Neural cell (in vitro differentiated cells): ENCODE data around the gene OR4F15. TPM values are rescaled to one million over a fixed set of nuclear protein-coding genes. Genes with fewer than 3 reads are reported as not detected.

Experiments
- H2AFZ ChIP-seq: fragments of 200-600, 300-800 bp; sonication (generic), shearing (Covaris generic); 2 replicates; pipeline ENCODE4 v1.6.0; 2014; ENCODE audit warnings: low read depth, mild to moderate bottlenecking, antibody characterized with exemption, low read length, moderate library complexity
- H3F3A ChIP-seq: fragments of 200-600 bp; shearing (Covaris generic); 2 replicates; pipeline ENCODE4 v1.6.1; 2016; ENCODE audit warnings: mild to moderate bottlenecking, moderate library complexity, mixed read lengths, antibody characterized with exemption, low read length; ENCODE audit not compliant: insufficient read depth, poor library complexity, severe bottlenecking
- H3K27ac ChIP-seq: fragments of 200-600, 300-800 bp; sonication (generic), shearing (Covaris generic); 2 replicates; pipeline ENCODE4 v1.5.1; 2014; ENCODE audit warnings: mild to moderate bottlenecking, low read length, moderate library complexity
- H3K27me3 ChIP-seq: fragments of 300-800, 200-600 bp; sonication (generic), shearing (Covaris generic); 2 replicates; pipeline ENCODE4 v1.6.0; 2014; ENCODE audit warnings: mild to moderate bottlenecking, low read depth, low read length, moderate library complexity; ENCODE audit not compliant: insufficient read depth
- H3K36me3 ChIP-seq: fragments of 300-800, 200-600 bp; sonication (generic), shearing (Covaris generic); 2 replicates; pipeline ENCODE4 v1.5.1; 2014; ENCODE audit warnings: mild to moderate bottlenecking, antibody characterized with exemption, low read length, moderate library complexity; ENCODE audit not compliant: insufficient read depth
- H3K4me2 ChIP-seq: fragments of 300-800, 200-600 bp; sonication (generic), shearing (Covaris generic); 2 replicates; pipeline ENCODE4 v1.6.0; 2014; ENCODE audit warnings: mild to moderate bottlenecking, low read length
- H3K4me3 ChIP-seq: fragments of 300-800, 200-600 bp; sonication (generic), shearing (Covaris generic); 2 replicates; pipeline ENCODE4 v1.5.1; 2014; ENCODE audit warnings: mild to moderate bottlenecking, low read length, moderate library complexity
- H3K79me2 ChIP-seq: fragments of 200-600 bp; shearing (Covaris generic); replicated peaks from 2 replicates; pipeline ENCODE4 v1.6.0; 2014; ENCODE audit warnings: mild to moderate bottlenecking, low read length, moderate library complexity; ENCODE audit not compliant: insufficient read depth
- H3K9ac ChIP-seq: fragments of 300-800, 200-600 bp; sonication (generic), shearing (Covaris generic); 2 replicates; pipeline ENCODE4 v1.6.1; 2016; ENCODE audit warnings: mild to moderate bottlenecking, low read length, mixed read lengths
- H3K9me2 ChIP-seq: fragments of 200-600 bp; shearing (Covaris generic); 2 replicates; pipeline ENCODE4 v1.6.1; 2016; ENCODE audit warnings: mild to moderate bottlenecking, low read length, mixed read lengths; ENCODE audit not compliant: insufficient read depth
- H3K9me3 ChIP-seq: fragments of 200-600, 300-800 bp; sonication (generic), shearing (Covaris generic); 2 replicates; pipeline ENCODE4 v1.6.1; 2016; ENCODE audit warnings: mild to moderate bottlenecking, mixed run types, low read length, moderate library complexity, mixed read lengths
- H4K20me1 ChIP-seq: fragments of 200-600 bp; shearing (Covaris generic); 2 replicates; pipeline ENCODE4 v1.6.1; 2016; ENCODE audit warnings: mild to moderate bottlenecking, mixed run types; ENCODE audit not compliant: insufficient read depth
- EP300 ChIP-seq: fragments of 450-650 bp; conservative IDR thresholded peaks from 2 replicates; pipeline ENCODE4 v1.6.1; 2014; ENCODE audit warnings: antibody characterized with exemption, mild to moderate bottlenecking, moderate library complexity; ENCODE audit not compliant: poor library complexity, severe bottlenecking
- EZH2 ChIP-seq: fragments of 200-600, 300-800 bp; shearing (Covaris generic), sonication (generic); IDR thresholded peaks from 2 replicates; pipeline ENCODE4 v1.6.1; 2014; ENCODE audit warnings: antibody characterized with exemption, low read length, borderline replicate concordance, mild to moderate bottlenecking; ENCODE audit not compliant: insufficient read depth, poor library complexity, severe bottlenecking
- MXI1 ChIP-seq: fragments of 450-650 bp; conservative IDR thresholded peaks from 2 replicates; pipeline ENCODE4 v1.6.1; 2014; ENCODE audit warnings: antibody characterized with exemption, mild to moderate bottlenecking; ENCODE audit not compliant: poor library complexity, severe bottlenecking
- POLR2AphosphoS5 ChIP-seq: IDR thresholded peaks from 2 replicates; pipeline ENCODE4 v1.6.1; 2012
- RAD21 ChIP-seq: fragments of 450-650 bp; conservative IDR thresholded peaks from 2 replicates; pipeline ENCODE4 v1.6.1; 2014; ENCODE audit warnings: antibody characterized with exemption, mild to moderate bottlenecking, moderate library complexity
- SMC3 ChIP-seq: fragments of 450-650 bp; conservative IDR thresholded peaks from 2 replicates; pipeline ENCODE4 v1.6.1; 2014; ENCODE audit warnings: antibody characterized with exemption, mild to moderate bottlenecking, moderate library complexity; ENCODE audit not compliant: poor library complexity
- TAF1 ChIP-seq: IDR thresholded peaks from 2 replicates; pipeline ENCODE4 v1.6.1; 2012; ENCODE audit warnings: low read depth
- polyA plus RNA-seq: library from polyadenylated mRNA; depleted of rRNA; stranded (reverse); fragments of >200 nt; gene quantifications from 2 replicates; pipeline ENCODE4 v1.2.3, GENCODE V29; 2014
- TF ChIP-seq, protein P1 (sequence below): IDR thresholded peaks from 2 replicates; pipeline ENCODE4 v1.6.1; 2012; ENCODE audit warnings: borderline replicate concordance
- TF ChIP-seq, protein P2 (sequence below): fragments of 450-650 bp; IDR thresholded peaks from 2 replicates; pipeline ENCODE4 v1.5.1; 2014; ENCODE audit warnings: antibody characterized with exemption, mild to moderate bottlenecking, moderate library complexity; ENCODE audit not compliant: poor library complexity, severe bottlenecking

OR4F15 gene
- polyA plus RNA-seq, 1 donor from 2014 or later = not detected

DNA sequence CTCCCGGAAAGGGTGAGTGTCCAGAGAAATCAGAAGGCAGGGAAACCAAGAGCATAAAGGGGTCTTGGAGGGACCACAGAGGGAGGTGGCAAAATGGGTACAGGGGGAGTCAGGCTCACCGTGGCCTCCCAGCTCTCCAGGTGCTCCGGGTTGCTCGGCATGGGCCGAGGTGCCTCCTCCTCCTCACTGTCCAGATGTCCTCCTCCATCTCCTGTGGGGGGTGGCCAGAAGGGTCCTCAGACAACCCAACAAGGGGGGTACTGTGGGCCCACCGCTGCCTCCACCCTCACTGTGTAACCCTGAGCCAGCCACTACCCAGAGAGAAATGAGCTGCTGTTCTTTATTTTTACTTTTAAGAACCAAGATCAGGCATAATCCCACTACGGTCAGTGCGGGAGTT lies 39.1 kb upstream of the OR4F15 start:
- no peaks in the 10 kb centered on the region for H3F3A ChIP-seq
- no peak overlapping the region for H3K4me2 ChIP-seq
- H3K27ac ChIP-seq = no peak overlapping the region
- TF ChIP-seq POLR2AphosphoS5 = no peak
- no peak for TF ChIP-seq RAD21
- no peak for TF ChIP-seq MXI1
- TF ChIP-seq, protein P1, sequence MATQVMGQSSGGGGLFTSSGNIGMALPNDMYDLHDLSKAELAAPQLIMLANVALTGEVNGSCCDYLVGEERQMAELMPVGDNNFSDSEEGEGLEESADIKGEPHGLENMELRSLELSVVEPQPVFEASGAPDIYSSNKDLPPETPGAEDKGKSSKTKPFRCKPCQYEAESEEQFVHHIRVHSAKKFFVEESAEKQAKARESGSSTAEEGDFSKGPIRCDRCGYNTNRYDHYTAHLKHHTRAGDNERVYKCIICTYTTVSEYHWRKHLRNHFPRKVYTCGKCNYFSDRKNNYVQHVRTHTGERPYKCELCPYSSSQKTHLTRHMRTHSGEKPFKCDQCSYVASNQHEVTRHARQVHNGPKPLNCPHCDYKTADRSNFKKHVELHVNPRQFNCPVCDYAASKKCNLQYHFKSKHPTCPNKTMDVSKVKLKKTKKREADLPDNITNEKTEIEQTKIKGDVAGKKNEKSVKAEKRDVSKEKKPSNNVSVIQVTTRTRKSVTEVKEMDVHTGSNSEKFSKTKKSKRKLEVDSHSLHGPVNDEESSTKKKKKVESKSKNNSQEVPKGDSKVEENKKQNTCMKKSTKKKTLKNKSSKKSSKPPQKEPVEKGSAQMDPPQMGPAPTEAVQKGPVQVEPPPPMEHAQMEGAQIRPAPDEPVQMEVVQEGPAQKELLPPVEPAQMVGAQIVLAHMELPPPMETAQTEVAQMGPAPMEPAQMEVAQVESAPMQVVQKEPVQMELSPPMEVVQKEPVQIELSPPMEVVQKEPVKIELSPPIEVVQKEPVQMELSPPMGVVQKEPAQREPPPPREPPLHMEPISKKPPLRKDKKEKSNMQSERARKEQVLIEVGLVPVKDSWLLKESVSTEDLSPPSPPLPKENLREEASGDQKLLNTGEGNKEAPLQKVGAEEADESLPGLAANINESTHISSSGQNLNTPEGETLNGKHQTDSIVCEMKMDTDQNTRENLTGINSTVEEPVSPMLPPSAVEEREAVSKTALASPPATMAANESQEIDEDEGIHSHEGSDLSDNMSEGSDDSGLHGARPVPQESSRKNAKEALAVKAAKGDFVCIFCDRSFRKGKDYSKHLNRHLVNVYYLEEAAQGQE = no peak
- no peak for TF ChIP-seq EP300
- TF ChIP-seq TAF1 = no peak
- no peaks in the 10 kb centered on the region for H3K36me3 ChIP-seq
- no peak overlapping the region for H3K4me3 ChIP-seq
- H3K9me3 ChIP-seq = no peaks in the 10 kb centered on the region
- H3K9ac ChIP-seq = no peak overlapping the region
- no peaks in the 10 kb centered on the region for H3K79me2 ChIP-seq
- no peaks in the 10 kb centered on the region for H4K20me1 ChIP-seq
- no peaks in the 10 kb centered on the region for H3K27me3 ChIP-seq
- H3K9me2 ChIP-seq = no peaks in the 10 kb centered on the region
- no peak overlapping the region for H2AFZ ChIP-seq

DNA sequence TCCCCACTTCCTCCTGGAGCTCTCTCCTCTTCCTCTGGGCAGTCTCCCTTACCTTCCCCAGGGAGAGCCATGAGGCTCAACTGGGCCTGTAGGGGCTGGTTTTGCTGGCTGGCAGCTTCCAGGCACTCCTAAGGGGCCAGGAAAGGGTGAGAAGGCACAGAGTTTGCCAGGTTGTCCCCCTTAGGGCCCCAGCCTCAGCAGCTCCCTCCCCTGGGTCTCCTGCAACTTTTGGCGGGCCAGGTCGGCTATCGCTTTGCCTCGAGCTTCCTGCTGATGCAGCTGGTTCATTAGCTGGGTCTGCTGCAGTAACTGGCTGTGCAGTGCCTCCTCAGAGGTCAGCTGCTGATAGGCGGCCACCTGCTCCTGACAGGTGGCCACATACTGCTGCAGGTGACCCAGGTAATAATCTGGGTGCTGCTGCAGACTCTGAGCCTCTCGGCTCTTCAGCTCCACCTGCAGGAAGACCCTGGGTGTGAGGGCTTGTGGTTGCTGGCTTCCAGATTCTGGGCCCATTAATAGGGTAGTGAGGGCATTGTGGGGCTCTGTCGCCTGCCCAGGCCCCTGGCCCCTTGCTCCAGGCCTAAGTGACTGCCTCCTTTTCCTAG lies 38.4 kb upstream of the OR4F15 start:
- H2AFZ ChIP-seq = no peak overlapping the region
- H3K9me3 ChIP-seq = no peaks in the 10 kb centered on the region
- H3K36me3 ChIP-seq = no peaks in the 10 kb centered on the region
- no peaks in the 10 kb centered on the region for H3K79me2 ChIP-seq
- H3K9ac ChIP-seq = no peak overlapping the region
- no peaks in the 10 kb centered on the region for H4K20me1 ChIP-seq
- H3K4me3 ChIP-seq = no peak overlapping the region
- H3K27me3 ChIP-seq = no peaks in the 10 kb centered on the region
- no peak overlapping the region for H3K27ac ChIP-seq
- H3K4me2 ChIP-seq = no peak overlapping the region
- no peaks in the 10 kb centered on the region for H3K9me2 ChIP-seq
- TF ChIP-seq TAF1 (no peak), SMC3 (no peak), EZH2 (no peak), RAD21 (no peak), EP300 (no peak), MXI1 (no peak), POLR2AphosphoS5 (no peak)
- TF ChIP-seq, protein P1 = no peak
- TF ChIP-seq, protein P2, sequence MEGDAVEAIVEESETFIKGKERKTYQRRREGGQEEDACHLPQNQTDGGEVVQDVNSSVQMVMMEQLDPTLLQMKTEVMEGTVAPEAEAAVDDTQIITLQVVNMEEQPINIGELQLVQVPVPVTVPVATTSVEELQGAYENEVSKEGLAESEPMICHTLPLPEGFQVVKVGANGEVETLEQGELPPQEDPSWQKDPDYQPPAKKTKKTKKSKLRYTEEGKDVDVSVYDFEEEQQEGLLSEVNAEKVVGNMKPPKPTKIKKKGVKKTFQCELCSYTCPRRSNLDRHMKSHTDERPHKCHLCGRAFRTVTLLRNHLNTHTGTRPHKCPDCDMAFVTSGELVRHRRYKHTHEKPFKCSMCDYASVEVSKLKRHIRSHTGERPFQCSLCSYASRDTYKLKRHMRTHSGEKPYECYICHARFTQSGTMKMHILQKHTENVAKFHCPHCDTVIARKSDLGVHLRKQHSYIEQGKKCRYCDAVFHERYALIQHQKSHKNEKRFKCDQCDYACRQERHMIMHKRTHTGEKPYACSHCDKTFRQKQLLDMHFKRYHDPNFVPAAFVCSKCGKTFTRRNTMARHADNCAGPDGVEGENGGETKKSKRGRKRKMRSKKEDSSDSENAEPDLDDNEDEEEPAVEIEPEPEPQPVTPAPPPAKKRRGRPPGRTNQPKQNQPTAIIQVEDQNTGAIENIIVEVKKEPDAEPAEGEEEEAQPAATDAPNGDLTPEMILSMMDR = no peak
- H3F3A ChIP-seq = no peaks in the 10 kb centered on the region
